HAP-1 (cell line): ENCODE data around the gene RHPN2.

Experiments used
- DNase-seq, 2 experiments: peaks; one replicate each; pipeline ENCODE4 v3.0.0-alpha.2; 2016 to 2020; ENCODE audit warnings: low spot score in 2 of 2
- H3K27me3 ChIP-seq: fragments of 250-450 bp; sonication (Bioruptor Pico); 2 replicates; pipeline ENCODE4 v1.5.1; 2020; ENCODE audit warnings: low read depth, mild to moderate bottlenecking, moderate library complexity
- H3K36me3 ChIP-seq: fragments of 250-450 bp; sonication (Bioruptor Pico); replicated peaks from 2 replicates; pipeline ENCODE4 v1.5.1; 2020; ENCODE audit warnings: mild to moderate bottlenecking
- H3K4me1 ChIP-seq: fragments of 250-450 bp; sonication (Bioruptor Pico); 2 replicates; pipeline ENCODE4 v1.5.1; 2020; ENCODE audit warnings: mild to moderate bottlenecking
- H3K4me3 ChIP-seq: fragments of 250-450 bp; sonication (Bioruptor Pico); 2 replicates; pipeline ENCODE4 v1.5.1; 2020; ENCODE audit warnings: mild to moderate bottlenecking, moderate library complexity
- H3K9me3 ChIP-seq: fragments of 250-450 bp; sonication (Bioruptor Pico); 2 replicates; pipeline ENCODE4 v1.5.1; 2020; ENCODE audit warnings: mild to moderate bottlenecking, moderate library complexity
- in situ Hi-C: fragments of 300-500 bp; cut with MboI; formaldehyde crosslinking; loops from 3 replicates; pipeline ENCODE4 v1.14.3; 2020; ENCODE audit warnings: low sequenced_read_pairs, inconsistent platforms, mixed read lengths

Gene RHPN2

GRCh38 chr19:33089010-33089409 is 24.3 kb upstream of the RHPN2 start:
- Histone ChIP-seq H3K36me3 (peaks cover 29% of the 10 kb centered on the region), H3K4me1 (no peaks in the 10 kb centered on the region), H3K4me3 (no peak overlapping the region), H3K9me3 (no peaks in the 10 kb centered on the region), H3K27me3 (no peaks in the 10 kb centered on the region)
- in situ Hi-C loops: no loop called here
- no peak for DNase-seq

- H3K4me3 ChIP-seq: no peak overlapping the region
- H3K4me1 ChIP-seq: 0 out of 2 replicates have a peak, but pooled peaks cover 5% of the 10 kb centered on the region
- H3K36me3 ChIP-seq: peaks cover 23% of the 10 kb centered on the region
- no peak for DNase-seq
- no peaks in the 10 kb centered on the region for H3K27me3 ChIP-seq
- in situ Hi-C loops: no loop called here
- no peaks in the 10 kb centered on the region for H3K9me3 ChIP-seq
Observed at GRCh38 chr19:33086955-33087354, 22.3 kb upstream of the RHPN2 start.

- Histone ChIP-seq H3K36me3 (peaks cover 17% of the 10 kb centered on the region), H3K4me3 (no peak overlapping the region), H3K9me3 (no peaks in the 10 kb centered on the region), H3K4me1 (peaks cover 9% of the 10 kb centered on the region), H3K27me3 (no peaks in the 10 kb centered on the region)
- in situ Hi-C loops: no loop called here
- DNase-seq: no peak
Observed at GRCh38 chr19:33085570-33086128, 21.0 kb upstream of the RHPN2 start.

GRCh38 chr19:33080761-33081681 is 16.3 kb upstream of the RHPN2 start, which contains the start of gene GPATCH1:
TSS of gene GPATCH1 (plus strand) at chr19:33081181. CDS start at chr19:33081194, 13 bp downstream.
- no peaks in the 10 kb centered on the region for H3K9me3 ChIP-seq
- no peaks in the 10 kb centered on the region for H3K27me3 ChIP-seq
- in situ Hi-C loops: no loop called here
- peaks cover 19% of the 10 kb centered on the region for H3K4me1 ChIP-seq
- peak within 1 kb of the TSS; percentile 98 for H3K4me3 ChIP-seq
- H3K36me3 ChIP-seq: no peaks in the 10 kb centered on the region
- peak; percentile 88 to 94 for DNase-seq

GRCh38 chr19:33075519-33075918 is 10.8 kb upstream of the RHPN2 start:
- H3K9me3 ChIP-seq: no peaks in the 10 kb centered on the region
- in situ Hi-C loops: no loop called here
- H3K27me3 ChIP-seq: no peaks in the 10 kb centered on the region
- no peak overlapping the region for H3K4me3 ChIP-seq
- H3K4me1 ChIP-seq: peaks cover 8% of the 10 kb centered on the region
- H3K36me3 ChIP-seq: no peaks in the 10 kb centered on the region
- no peak for DNase-seq

- Histone ChIP-seq H3K27me3 (no peaks in the 10 kb centered on the region), H3K4me1 (no peaks in the 10 kb centered on the region), H3K4me3 (no peak overlapping the region), H3K9me3 (no peaks in the 10 kb centered on the region), H3K36me3 (no peaks in the 10 kb centered on the region)
- no peak for DNase-seq
- in situ Hi-C loops: no loop called here
Observed at GRCh38 chr19:33071887-33072286, 7.2 kb upstream of the RHPN2 start.

GRCh38 chr19:33067121-33067520 is 2.4 kb upstream of the RHPN2 start:
- DNase-seq: no peak

GRCh38 chr19:33066543-33066942 is 1.9 kb upstream of the RHPN2 start:
- Histone ChIP-seq H3K4me1 (peaks cover 3% of the 10 kb centered on the region; the same call in 1 of the 2 replicates), H3K36me3 (no peaks in the 10 kb centered on the region), H3K4me3 (no peak overlapping the region), H3K9me3 (no peaks in the 10 kb centered on the region), H3K27me3 (no peaks in the 10 kb centered on the region)
- in situ Hi-C loops: no loop called here
- no peak for DNase-seq

More at GRCh38 chr19:33067121-33067520, 2.4 kb upstream of the RHPN2 start:
- H3K27me3 ChIP-seq: no peaks in the 10 kb centered on the region
- in situ Hi-C loops: no loop called here
- peaks cover 3% of the 10 kb centered on the region; the same call in 1 of the 2 replicates for H3K4me1 ChIP-seq
- H3K4me3 ChIP-seq: no peak overlapping the region
- no peaks in the 10 kb centered on the region for H3K36me3 ChIP-seq
- H3K9me3 ChIP-seq: no peaks in the 10 kb centered on the region

- in situ Hi-C loops: no loop called here
- Histone ChIP-seq H3K9me3 (no peaks in the 10 kb centered on the region), H3K4me1 (peaks cover 3% of the 10 kb centered on the region; the same call in 1 of the 2 replicates), H3K4me3 (peak overlapping the region; percentile 65), H3K36me3 (no peaks in the 10 kb centered on the region), H3K27me3 (no peaks in the 10 kb centered on the region)
- peak; percentile 33 to 70 for DNase-seq
Observed at GRCh38 chr19:33064458-33064791, 263 bp downstream of the RHPN2 start.

GRCh38 chr19:33063753-33064457 is 783 bp downstream of the RHPN2 start:
- Histone ChIP-seq H3K27me3 (no peaks in the 10 kb centered on the region), H3K9me3 (no peaks in the 10 kb centered on the region), H3K4me1 (peaks cover 3% of the 10 kb centered on the region; the same call in 1 of the 2 replicates), H3K4me3 (peak overlapping the region; percentile 65), H3K36me3 (no peaks in the 10 kb centered on the region)
- in situ Hi-C loops: no loop called here
- DNase-seq: peak in 1 of 2 experiments; percentile 44

- in situ Hi-C loops: no loop called here
- Histone ChIP-seq H3K4me3 (peak overlapping the region; percentile 65), H3K4me1 (peaks cover 3% of the 10 kb centered on the region; the same call in 1 of the 2 replicates), H3K9me3 (no peaks in the 10 kb centered on the region), H3K27me3 (no peaks in the 10 kb centered on the region), H3K36me3 (no peaks in the 10 kb centered on the region)
- peak in 1 of 2 experiments; percentile 63 for DNase-seq
Observed at GRCh38 chr19:33063356-33063752, 1.3 kb downstream of the RHPN2 start.

GRCh38 chr19:33062902-33063301 is 1.8 kb downstream of the RHPN2 start:
- Histone ChIP-seq H3K4me1 (peaks cover 3% of the 10 kb centered on the region; the same call in 1 of the 2 replicates), H3K9me3 (no peaks in the 10 kb centered on the region), H3K36me3 (no peaks in the 10 kb centered on the region), H3K27me3 (no peaks in the 10 kb centered on the region), H3K4me3 (peak overlapping the region; percentile 65; the same call in 1 of the 2 replicates)
- no peak for DNase-seq
- in situ Hi-C loops: no loop called here

GRCh38 chr19:33060586-33060985 is 4.1 kb downstream of the RHPN2 start:
- no peak for DNase-seq
- Histone ChIP-seq H3K4me1 (peaks cover 3% of the 10 kb centered on the region; the same call in 1 of the 2 replicates), H3K27me3 (no peaks in the 10 kb centered on the region), H3K36me3 (no peaks in the 10 kb centered on the region), H3K4me3 (no peak overlapping the region), H3K9me3 (no peaks in the 10 kb centered on the region)
- in situ Hi-C loops: no loop called here
